ENCODE measurements around the gene PRKAR1B. TPM values are rescaled to one million over a fixed set of nuclear protein-coding genes. Genes with fewer than 3 reads are reported as not detected.

The PRKAR1B gene
- total RNA-seq, 4 donors from 2014 or later, result 3.8 to 11.6 (median 6.3) TPM

DNA sequence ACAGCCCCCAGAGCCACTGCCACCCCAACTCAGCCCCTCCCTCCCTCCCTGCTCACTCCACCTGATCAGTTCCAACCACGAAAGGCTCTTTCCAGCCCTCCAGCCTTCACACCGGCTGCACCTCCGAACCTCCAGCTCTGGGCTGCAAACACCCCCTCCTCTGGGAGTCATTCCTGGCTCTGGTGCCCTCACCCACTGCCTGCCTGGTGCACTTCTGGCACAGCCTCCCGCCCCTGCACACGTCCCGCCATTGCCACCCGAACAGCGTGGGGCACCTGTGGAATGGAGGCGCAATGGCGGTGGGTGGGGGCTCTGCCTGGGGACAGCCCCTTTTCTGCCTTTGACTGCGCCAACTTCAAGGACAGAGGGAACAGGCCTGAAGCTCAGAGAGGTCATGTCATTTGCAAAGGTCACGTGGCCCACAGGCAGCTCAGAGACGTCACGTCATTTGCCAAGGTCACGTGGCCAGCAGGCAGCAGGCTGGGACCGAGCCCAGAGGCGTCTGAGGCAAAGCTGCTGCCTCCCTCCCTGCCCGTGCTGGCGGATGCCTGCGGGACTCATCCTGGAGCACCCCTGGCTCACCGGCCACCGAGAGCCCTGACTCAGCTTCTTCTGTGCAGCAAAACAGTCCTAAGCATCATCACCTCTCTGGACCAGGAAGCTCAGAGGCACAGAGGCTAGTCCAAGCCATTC is 76.6 kb downstream of the PRKAR1B start:
- TF ChIP-seq, protein P1, sequence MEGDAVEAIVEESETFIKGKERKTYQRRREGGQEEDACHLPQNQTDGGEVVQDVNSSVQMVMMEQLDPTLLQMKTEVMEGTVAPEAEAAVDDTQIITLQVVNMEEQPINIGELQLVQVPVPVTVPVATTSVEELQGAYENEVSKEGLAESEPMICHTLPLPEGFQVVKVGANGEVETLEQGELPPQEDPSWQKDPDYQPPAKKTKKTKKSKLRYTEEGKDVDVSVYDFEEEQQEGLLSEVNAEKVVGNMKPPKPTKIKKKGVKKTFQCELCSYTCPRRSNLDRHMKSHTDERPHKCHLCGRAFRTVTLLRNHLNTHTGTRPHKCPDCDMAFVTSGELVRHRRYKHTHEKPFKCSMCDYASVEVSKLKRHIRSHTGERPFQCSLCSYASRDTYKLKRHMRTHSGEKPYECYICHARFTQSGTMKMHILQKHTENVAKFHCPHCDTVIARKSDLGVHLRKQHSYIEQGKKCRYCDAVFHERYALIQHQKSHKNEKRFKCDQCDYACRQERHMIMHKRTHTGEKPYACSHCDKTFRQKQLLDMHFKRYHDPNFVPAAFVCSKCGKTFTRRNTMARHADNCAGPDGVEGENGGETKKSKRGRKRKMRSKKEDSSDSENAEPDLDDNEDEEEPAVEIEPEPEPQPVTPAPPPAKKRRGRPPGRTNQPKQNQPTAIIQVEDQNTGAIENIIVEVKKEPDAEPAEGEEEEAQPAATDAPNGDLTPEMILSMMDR (IDR thresholded peaks at IDR 0.05; ENCODE audit: low read depth), result no peak

DNA sequence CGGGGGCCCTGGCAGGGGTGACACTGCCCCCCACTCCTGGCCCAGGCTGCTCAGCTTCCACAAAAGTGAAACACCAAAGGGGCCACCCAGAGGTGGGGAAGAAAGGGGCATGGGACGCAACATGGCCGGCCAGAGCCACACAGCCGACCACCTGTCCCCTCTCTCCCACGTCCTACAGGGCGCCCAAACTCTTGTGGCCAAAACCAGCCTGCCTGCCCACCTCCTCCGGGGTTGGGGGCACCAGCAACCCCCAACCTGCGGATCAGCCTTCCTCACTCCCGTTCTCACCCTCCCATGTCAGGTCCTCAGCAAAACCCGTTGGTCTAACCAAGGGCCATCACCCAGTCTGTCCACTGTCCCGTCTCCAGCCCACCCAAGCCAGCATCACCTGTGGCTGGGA is 80.1 kb downstream of the PRKAR1B start:
- TF ChIP-seq, protein P1 (IDR thresholded peaks at IDR 0.05; ENCODE audit: low read depth), result no peak

DNA sequence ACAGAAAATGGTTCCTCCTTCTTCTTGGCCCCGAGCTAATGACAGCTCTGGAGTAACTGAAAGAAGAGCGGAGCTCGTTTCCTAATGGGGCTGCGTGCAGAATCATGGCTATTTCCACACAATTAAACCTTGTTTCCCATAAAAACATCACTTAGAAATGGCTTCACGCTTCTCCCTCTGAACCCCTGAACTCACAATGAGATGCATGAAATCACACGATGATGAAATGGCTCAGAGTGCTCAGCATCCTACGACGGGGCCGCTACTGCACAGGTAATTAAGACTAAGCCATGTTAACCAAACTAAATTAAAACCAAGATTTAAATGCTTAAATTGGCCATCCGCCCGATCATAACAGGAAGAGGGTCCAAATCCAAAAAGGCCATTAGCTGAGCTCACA is 80.6 kb downstream of the PRKAR1B start:
- TF ChIP-seq, protein P1 (IDR thresholded peaks at IDR 0.05; ENCODE audit: low read depth), result no peak

DNA sequence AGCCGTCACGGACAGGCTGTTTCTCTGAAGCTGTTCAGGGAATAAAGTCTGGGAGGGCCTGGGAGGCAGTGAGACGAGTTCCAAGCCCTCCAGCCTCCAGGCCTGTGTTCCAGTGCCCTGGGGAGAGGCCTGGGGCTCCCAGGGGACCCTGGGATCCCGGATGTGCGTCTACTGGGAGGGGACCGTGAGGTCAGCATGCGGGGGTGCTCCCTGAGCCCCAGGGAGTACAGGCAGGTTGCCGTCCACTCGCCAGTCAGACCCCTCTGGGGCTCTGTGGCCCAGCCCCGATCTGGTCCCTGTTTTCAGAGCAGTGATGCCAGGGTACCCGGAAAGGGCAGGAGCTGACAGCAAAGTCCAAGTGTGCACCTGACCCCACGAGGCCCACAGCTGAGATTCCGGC is 81.5 kb downstream of the PRKAR1B start:
- TF ChIP-seq, protein P1 (IDR thresholded peaks at IDR 0.05; ENCODE audit: low read depth), result no peak

DNA sequence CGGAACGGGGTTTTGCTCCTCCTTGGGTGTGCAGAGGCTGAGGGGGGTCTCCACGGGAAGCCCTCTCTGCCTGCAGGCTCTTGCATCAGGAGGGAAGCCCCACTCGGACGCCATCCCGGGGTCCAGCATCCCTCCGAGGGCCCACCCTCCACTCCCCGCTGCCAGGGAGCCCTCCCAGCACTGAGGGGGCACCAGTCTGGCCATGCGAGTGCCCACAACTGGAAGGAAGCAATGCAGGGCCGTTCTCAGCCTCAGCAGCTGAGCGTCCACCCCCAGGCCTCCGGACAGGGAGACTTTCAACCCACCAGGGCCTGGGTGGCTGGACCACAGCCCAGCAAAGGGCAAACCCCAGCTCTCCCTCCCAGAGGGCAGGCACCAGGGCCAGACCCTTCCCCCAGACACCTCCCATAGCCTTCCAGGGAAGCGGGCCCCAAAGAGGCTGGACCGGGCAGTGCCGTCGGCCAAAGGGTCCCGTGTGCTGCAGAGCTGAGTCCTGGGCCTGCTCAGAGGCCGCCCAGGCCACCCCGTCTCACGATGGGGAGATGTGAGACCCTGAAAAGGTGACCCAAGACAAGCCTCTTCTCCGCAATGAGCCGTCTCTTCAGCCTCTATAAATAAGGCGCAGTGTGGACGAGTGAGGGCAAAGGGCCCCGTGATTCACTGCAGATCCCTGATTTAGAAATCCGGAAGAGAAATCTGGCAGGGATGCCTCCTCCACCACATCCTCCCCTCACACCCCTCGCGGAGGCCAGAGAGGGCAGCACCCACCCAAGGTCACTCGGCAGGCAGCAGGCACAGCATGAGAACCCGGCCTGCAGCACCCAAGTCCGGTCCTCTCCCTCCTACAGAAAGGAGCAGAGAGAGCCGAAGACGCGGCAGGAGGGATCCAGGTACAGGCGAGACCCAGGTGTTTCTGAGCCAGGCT is 82.4 kb downstream of the PRKAR1B start:
- TF ChIP-seq, protein P1 (IDR thresholded peaks at IDR 0.05; ENCODE audit: low read depth), result no peak

DNA sequence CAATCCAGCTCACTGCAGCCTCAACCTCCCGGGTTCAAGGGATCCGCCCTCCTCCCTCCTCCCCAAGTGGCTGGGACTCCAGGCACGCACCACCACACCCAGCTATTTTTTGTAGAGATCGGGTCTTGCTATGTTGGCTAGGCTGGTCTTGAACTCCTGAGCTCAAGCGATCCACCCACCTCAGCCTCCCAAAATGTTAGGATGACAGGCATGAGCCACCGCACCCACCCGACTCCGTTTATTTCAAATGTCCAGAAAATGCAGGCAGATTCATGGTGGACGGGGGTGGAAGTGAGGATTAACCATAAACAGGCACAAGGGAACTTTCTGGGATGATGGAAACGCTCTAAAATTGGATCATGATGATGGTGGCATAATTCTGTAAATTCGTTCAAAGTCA is 85.1 kb downstream of the PRKAR1B start:
- TF ChIP-seq, protein P1 (IDR thresholded peaks at IDR 0.05; ENCODE audit: low read depth), result no peak

DNA sequence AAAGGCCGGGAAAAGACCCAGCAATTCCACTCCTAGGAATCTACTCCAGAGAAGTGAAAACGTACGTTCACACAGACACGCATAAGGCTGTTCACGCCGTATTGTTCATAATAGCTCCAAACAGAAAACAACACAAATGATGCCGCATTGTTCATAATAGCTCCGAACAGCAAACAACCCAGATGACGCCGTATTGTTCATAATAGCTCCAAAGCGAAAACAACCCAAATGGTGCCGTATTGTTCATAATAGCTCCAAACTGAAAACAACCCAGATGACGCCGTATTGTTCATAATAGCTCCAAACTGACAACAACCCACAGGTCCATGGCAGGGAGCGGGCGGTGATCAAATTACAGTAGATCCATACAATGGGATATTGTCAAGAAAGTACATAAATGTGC is 85.8 kb downstream of the PRKAR1B start:
- TF ChIP-seq, protein P1 (IDR thresholded peaks at IDR 0.05; ENCODE audit: low read depth), result no peak

All from subcutaneous adipose tissue (tissue), 4 donors.